ENCODE measurements around the gene COL18A1.

The COL18A1 gene

DNA sequence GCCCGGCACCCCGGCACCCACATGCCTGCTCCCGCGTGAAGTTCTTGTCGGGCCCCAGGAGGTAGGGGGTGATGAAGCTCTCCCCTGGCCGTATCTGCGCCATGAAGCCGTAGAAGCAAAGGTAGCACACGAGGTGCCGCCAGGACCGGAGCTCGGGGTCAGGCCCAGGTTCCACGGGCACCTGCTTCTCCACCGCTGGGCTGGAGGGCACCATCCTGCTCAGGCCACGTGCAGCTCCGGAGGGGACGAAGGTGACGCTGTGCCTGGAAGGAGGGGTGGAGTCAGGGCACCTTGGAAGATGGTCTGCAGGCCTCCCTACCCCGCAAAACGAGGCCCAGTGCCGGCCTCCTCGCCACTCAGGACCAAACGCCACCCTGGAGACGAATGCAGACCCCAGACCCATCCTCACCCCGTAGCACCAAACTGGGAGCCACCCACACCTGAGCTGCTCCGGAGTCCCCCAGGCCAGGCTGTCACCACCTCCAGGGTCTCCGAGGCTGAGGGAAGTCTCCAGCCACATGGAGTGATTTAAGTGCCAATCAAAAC is 132.9 kb downstream of the COL18A1 start:
- DNase-seq = no peak

- DNase-seq = no peak
These were observed 133.5 kb downstream of the COL18A1 start for GRCh38 chr21:45538381-45539045.

DNA sequence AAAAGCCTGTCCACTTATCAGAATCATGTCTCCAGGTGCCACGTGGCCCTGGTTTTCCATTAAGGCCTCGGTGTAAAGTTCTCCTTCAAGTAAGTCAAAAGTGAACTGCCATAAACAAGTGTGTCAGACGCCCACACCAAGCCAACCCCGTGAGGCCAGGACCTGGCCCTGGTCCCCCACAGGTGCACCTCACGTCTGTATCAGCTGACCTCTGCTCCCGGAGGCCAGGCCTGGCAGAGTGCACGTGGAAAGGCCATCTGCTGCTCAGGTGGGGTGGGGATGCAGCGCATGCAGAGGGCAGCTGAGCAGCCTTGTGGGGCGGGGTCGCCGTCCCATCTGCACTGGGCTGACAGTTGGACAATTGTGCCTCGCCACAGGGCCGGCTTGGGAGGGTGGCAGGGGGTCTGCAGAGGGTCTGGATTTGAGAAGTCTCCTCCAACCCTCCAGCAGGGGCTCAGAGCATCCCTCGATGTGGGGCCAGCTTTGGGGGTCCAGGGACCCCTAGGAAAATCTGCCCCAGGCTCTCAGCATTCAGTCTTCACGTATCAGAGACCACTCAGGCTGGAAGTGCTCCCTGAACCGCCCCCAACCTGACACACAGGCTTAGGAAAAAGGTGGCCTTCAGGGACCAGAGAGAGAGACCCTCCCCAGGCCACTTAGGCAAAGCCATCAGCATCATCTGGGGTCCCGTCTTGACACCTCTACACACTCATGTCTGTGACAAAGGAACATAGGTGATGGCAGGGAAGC is 134.3 kb downstream of the COL18A1 start:
- DNase-seq = no peak

DNA sequence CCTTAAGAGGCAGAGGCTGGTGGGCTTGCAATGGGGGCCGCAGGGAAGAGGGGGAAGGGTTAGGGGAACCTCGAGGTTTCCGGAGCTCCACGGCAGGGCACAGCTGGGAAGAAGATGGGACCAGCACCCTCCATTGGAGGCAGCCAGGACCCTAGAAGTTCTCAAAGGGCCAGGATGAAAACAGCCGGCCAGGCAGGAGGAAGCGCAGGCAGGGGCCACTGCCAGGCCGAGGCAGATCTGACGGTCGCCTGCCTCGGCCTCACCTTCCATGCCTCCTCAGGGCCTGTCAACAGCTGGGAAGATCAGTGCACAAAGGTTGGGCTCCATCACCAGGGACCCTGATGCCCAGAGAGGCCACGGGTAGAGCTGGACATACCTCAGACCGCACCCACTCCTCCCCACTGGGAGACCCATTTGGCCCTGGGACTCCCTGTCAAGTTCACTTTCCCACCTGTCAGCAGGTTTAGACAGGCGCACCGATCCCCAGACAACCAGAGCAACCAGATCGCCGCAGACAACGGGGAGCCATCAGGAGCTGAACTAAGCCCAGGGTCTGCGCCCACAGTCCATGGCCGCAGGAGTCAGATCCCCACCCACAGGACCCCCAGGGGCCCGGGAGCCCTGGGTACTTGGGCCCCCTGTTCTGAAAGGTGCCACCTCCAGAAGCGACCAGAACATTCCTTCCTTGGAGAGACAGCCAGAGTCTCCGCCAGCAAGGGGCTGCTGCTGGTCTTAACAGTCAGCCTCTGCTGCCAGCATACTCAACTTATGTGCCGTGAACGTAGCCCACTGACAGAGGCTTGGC is 135.0 kb downstream of the COL18A1 start:
- DNase-seq = no peak

DNA sequence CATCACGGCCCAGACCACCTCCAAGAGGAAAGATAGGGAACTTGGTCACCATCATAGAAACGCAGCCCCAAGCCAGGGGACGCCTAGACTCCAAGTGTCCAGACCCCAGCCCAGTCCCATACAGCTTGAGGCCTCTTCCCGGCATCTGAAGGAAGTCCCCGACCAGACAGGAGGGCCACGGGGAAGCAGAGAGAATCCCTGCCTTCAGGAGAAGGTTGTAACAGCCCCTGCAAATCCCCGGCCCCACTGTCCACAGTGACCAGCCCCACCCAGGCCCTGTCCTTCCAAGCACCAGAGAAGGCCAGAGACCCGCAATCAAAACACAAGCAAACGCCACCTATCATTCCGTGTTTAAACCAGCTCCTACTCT is 135.6 kb downstream of the COL18A1 start:
- DNase-seq = no peak

- DNase-seq = no peak
These were observed 136.5 kb downstream of the COL18A1 start for GRCh38 chr21:45541221-45542039.

- DNase-seq = no peak
These were observed 137.3 kb downstream of the COL18A1 start, which contains the start of gene SLC19A1 for GRCh38 chr21:45542242-45542666. SLC19A1 (minus strand) TSS chr21:45542440; CDS start chr21:45537959, 4,481 bp downstream.

DNA sequence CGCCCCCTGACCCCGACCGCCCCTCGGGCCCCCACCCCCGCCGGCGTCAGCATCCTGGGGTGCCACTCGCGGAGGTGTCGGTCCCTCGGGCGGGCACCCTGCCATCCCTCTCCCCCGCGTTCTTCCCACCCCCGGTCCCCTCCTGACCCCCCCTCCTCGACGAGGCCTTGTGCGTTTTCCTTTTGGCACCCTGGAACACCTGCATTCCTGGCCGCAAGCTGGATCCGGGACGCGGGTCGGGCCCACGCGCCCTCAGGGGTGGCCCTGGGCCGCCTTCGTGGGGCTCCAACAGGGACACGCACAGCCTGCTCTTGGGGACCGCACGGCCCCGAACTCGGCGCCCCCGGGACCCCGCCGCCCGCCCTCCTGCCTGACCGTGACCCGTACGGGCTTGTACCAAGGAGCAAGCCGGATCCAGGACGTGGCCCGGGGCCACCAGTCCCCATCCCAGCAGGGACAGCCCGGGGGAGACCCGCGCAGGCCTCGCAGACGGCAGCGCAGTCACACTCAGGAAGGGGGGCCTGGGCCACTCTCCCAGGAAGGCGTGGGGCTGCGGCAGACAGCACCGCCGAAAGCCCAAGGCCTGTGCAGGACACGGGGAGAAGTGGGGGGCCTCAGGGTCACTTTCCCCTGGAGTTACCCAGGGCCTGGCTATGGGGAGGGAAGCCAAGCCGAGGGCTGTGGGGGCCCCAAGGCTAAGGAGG is 137.9 kb downstream of the COL18A1 start:
- no peak for DNase-seq

DNA sequence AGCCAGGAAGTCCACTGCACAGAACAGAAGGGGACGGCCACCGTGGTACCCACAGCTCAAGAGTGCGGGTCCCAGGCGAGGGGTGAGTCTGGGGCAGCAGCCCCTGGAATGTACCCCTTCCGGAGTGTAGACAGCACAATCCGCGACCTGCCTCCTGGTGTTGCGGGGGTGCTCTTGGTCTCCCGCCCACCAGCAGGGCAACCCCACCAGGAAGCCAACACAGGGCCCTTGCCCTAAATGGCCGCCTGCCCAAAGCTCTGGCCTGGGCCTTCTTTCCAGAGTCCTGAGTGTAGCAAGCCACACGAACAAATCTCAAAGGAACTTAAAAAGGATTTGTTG is 138.4 kb downstream of the COL18A1 start:
- no peak for DNase-seq

- no peak for DNase-seq
These were observed 138.9 kb downstream of the COL18A1 start for GRCh38 chr21:45543710-45544448.

- DNase-seq = no peak
These were observed 139.7 kb downstream of the COL18A1 start for GRCh38 chr21:45544449-45545235.

DNA sequence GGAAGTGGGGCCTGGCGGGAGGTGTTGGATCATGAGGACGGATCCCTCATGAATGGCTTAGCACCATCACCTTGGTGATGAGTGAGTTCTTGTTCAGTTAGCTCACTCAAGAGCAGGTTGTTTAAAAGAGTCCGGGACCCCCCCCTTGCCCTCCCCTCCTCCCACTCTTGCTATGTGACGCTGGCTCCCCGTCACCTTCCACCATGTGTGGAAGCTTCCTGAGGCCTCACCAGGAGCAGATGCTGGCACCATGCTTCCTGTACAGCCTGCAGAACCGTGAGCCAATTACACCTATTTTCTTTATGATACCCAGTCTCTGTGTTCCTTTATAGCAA is 140.2 kb downstream of the COL18A1 start:
- DNase-seq = no peak

GRCh38 chr21:45545691-45546531 is 140.9 kb downstream of the COL18A1 start:
- no peak for DNase-seq

- no peak for DNase-seq
These were observed 141.9 kb downstream of the COL18A1 start for GRCh38 chr21:45546636-45547544.

GRCh38 chr21:45547545-45547900 is 142.6 kb downstream of the COL18A1 start:
- DNase-seq = no peak

- no peak for DNase-seq
These were observed 143.9 kb downstream of the COL18A1 start for GRCh38 chr21:45548711-45549491.

- DNase-seq = no peak
These were observed 144.9 kb downstream of the COL18A1 start for GRCh38 chr21:45549626-45550463.

Data from NCI-H2081 treated with DMSO at 0.1 percent for 48 hours (cell line).